HepG2 (cell line): Measurements from ENCODE around the gene PWP1. TPM values are rescaled to one million over a fixed set of nuclear protein-coding genes. Genes with fewer than 3 reads are reported as not detected.

Source experiments
- AGO1 ChIP-seq: fragments of 200-400 bp; formaldehyde crosslinking; IDR thresholded peaks from 2 replicates; pipeline ENCODE4 v1.6.1; 2017; ENCODE audit warnings: mild to moderate bottlenecking, low read depth, low read length, moderate library complexity; ENCODE audit not compliant: poor library complexity, severe bottlenecking
- KDM4B ChIP-seq: sonication (generic); formaldehyde crosslinking; IDR thresholded peaks from 2 replicates; pipeline ENCODE4 v1.4.0; 2020; ENCODE audit warnings: missing genetic modification reagents
- KLF9 ChIP-seq: IDR thresholded peaks from 2 replicates; pipeline ENCODE4 v1.6.1; 2016; ENCODE audit warnings: low read depth
- MLX ChIP-seq: IDR thresholded peaks from 2 replicates; pipeline ENCODE4 v1.6.1; 2016
- SP1 ChIP-seq, 2 experiments: fragments of 450-650 bp in 1 of 2; sonication (generic) in 1 of 2; formaldehyde crosslinking in 1 of 2; IDR thresholded peaks; 2 replicates each; pipeline versions ENCODE4 v1.4.0 to v1.6.1; 2016 to 2020; ENCODE audit warnings: missing genetic modification reagents in 1 of 2
- TFDP2 ChIP-seq: sonication (generic); formaldehyde crosslinking; IDR thresholded peaks from 2 replicates; pipeline ENCODE4 v1.4.0; 2020; ENCODE audit warnings: missing genetic modification reagents
- ZBTB20 ChIP-seq: sonication (generic); formaldehyde crosslinking; IDR thresholded peaks from 2 replicates; pipeline ENCODE4 v1.8.1; 2023; ENCODE audit warnings: missing genetic modification reagents, low read depth, mild to moderate bottlenecking, borderline replicate concordance
- ZBTB21 ChIP-seq: sonication (generic); formaldehyde crosslinking; IDR thresholded peaks from 2 replicates; pipeline ENCODE4 v1.4.0; 2020; ENCODE audit warnings: missing genetic modification reagents
- ZFP62 ChIP-seq: sonication (generic); formaldehyde crosslinking; IDR thresholded peaks from 2 replicates; pipeline ENCODE4 v1.4.0; 2020; ENCODE audit warnings: missing genetic modification reagents
- ZHX1 ChIP-seq: sonication (generic); formaldehyde crosslinking; IDR thresholded peaks from 2 replicates; pipeline ENCODE4 v1.8.1; 2022; ENCODE audit warnings: low read depth, mild to moderate bottlenecking, missing genetic modification reagents
- ZNF24 ChIP-seq: fragments of 450-650 bp; IDR thresholded peaks from 2 replicates; pipeline ENCODE4 v1.6.1; 2017; ENCODE audit warnings: antibody characterized with exemption, mild to moderate bottlenecking
- polyA plus RNA-seq, 8 experiments: library from polyadenylated mRNA; depleted of rRNA in 3 of 8; stranded (reverse) in 7 of 8; unstranded in 1 of 8; fragments of >200 nt; fragmentation: Illumina TruSeq in 4 of 8; extraction: Trizol in 4 of 8; gene quantifications; 2 replicates each; pipeline versions ENCODE4 v1.2.1 to v1.2.3, GENCODE V29; 2011 to 2016; ENCODE audit warnings: low read depth in 4 of 8, missing spikeins in 1 of 8, mixed read lengths in 1 of 8; ENCODE audit not compliant: insufficient read depth in 1 of 8
- total RNA-seq, 5 experiments: library from RNA; depleted of rRNA; stranded (reverse); fragments of >200 nt; fragmentation: Illumina TruSeq; extraction: Trizol; gene quantifications; 2 replicates each; pipeline ENCODE4 v1.2.3, GENCODE V29; 2016; ENCODE audit warnings: low read depth in 1 of 5
- TF ChIP-seq, protein P1 (sequence below): sonication (generic); formaldehyde crosslinking; IDR thresholded peaks from 2 replicates; pipeline ENCODE4 v1.5.1; 2020; ENCODE audit warnings: missing genetic modification reagents, mild to moderate bottlenecking, borderline replicate concordance
- TF ChIP-seq, protein P2 (sequence below): sonication (generic); formaldehyde crosslinking; IDR thresholded peaks from 2 replicates; pipeline ENCODE4 v1.5.0; 2020; ENCODE audit warnings: mild to moderate bottlenecking, missing genetic modification reagents, borderline replicate concordance
- TF ChIP-seq, protein P3 (sequence below): sonication (generic); formaldehyde crosslinking; IDR thresholded peaks from 2 replicates; pipeline ENCODE4 v1.4.0; 2020; ENCODE audit warnings: missing genetic modification reagents, borderline replicate concordance
- TF ChIP-seq, protein P4 (sequence below): sonication (generic); formaldehyde crosslinking; IDR thresholded peaks from 2 replicates; pipeline ENCODE4 v1.9.0; 2021; ENCODE audit warnings: missing genetic modification reagents, borderline replicate concordance

Gene PWP1
- total and polyA plus RNA-seq, 2 of the 13 experiments (the other 11 are each of a cell fraction or from before 2014, with no cell fraction given) = 65.9 to 70.2 TPM

- TF ChIP-seq ZFP62 (CRISPR knock-in tag) (no peak), AGO1 (no peak), ZNF24 (no peak), SP1 (IDR thresholded peaks at IDR 0.05) (no peak), SP1 (CRISPR knock-in tag; IDR thresholded peaks at IDR 0.05) (peak; percentile 31; the same call in 1 of the 2 replicates), ZHX1 (CRISPR knock-in tag) (no peak), ZBTB20 (CRISPR knock-in tag) (no peak), TFDP2 (peak; percentile 31; the same call in 1 of the 2 replicates), KLF9 (CRISPR knock-in tag) (no peak), ZBTB21 (CRISPR knock-in tag) (no peak), MLX (CRISPR knock-in tag) (no peak), KDM4B (CRISPR knock-in tag) (no peak)
- TF ChIP-seq, protein P1, sequence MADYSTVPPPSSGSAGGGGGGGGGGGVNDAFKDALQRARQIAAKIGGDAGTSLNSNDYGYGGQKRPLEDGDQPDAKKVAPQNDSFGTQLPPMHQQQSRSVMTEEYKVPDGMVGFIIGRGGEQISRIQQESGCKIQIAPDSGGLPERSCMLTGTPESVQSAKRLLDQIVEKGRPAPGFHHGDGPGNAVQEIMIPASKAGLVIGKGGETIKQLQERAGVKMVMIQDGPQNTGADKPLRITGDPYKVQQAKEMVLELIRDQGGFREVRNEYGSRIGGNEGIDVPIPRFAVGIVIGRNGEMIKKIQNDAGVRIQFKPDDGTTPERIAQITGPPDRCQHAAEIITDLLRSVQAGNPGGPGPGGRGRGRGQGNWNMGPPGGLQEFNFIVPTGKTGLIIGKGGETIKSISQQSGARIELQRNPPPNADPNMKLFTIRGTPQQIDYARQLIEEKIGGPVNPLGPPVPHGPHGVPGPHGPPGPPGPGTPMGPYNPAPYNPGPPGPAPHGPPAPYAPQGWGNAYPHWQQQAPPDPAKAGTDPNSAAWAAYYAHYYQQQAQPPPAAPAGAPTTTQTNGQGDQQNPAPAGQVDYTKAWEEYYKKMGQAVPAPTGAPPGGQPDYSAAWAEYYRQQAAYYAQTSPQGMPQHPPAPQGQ = 0 out of 2 replicates have a peak, but pooled peaks have one; percentile 28
- TF ChIP-seq, protein P2, sequence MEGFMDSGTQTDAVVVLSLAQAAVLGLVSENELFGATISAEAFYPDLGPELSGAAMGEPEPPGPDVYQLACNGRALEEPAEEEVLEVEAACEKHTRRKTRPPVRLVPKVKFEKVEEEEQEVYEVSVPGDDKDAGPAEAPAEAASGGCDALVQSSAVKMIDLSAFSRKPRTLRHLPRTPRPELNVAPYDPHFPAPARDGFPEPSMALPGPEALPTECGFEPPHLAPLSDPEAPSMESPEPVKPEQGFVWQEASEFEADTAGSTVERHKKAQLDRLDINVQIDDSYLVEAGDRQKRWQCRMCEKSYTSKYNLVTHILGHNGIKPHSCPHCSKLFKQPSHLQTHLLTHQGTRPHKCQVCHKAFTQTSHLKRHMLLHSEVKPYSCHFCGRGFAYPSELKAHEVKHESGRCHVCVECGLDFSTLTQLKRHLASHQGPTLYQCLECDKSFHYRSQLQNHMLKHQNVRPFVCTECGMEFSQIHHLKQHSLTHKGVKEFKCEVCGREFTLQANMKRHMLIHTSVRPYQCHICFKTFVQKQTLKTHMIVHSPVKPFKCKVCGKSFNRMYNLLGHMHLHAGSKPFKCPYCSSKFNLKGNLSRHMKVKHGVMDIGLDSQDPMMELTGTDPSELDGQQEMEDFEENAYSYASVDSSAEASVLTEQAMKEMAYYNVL = no peak
- TF ChIP-seq, protein P3, sequence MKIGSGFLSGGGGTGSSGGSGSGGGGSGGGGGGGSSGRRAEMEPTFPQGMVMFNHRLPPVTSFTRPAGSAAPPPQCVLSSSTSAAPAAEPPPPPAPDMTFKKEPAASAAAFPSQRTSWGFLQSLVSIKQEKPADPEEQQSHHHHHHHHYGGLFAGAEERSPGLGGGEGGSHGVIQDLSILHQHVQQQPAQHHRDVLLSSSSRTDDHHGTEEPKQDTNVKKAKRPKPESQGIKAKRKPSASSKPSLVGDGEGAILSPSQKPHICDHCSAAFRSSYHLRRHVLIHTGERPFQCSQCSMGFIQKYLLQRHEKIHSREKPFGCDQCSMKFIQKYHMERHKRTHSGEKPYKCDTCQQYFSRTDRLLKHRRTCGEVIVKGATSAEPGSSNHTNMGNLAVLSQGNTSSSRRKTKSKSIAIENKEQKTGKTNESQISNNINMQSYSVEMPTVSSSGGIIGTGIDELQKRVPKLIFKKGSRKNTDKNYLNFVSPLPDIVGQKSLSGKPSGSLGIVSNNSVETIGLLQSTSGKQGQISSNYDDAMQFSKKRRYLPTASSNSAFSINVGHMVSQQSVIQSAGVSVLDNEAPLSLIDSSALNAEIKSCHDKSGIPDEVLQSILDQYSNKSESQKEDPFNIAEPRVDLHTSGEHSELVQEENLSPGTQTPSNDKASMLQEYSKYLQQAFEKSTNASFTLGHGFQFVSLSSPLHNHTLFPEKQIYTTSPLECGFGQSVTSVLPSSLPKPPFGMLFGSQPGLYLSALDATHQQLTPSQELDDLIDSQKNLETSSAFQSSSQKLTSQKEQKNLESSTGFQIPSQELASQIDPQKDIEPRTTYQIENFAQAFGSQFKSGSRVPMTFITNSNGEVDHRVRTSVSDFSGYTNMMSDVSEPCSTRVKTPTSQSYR (CRISPR knock-in tag) = no peak
- TF ChIP-seq, protein P4, sequence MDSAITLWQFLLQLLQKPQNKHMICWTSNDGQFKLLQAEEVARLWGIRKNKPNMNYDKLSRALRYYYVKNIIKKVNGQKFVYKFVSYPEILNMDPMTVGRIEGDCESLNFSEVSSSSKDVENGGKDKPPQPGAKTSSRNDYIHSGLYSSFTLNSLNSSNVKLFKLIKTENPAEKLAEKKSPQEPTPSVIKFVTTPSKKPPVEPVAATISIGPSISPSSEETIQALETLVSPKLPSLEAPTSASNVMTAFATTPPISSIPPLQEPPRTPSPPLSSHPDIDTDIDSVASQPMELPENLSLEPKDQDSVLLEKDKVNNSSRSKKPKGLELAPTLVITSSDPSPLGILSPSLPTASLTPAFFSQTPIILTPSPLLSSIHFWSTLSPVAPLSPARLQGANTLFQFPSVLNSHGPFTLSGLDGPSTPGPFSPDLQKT (CRISPR knock-in tag) = no peak
These were observed 75.4 kb downstream of the PWP1 start, which contains the start of gene PRDM4 (continued) for GRCh38 chr12:107760809-107761501.
